ENCODE measurements around the gene POP4. TPM values are rescaled to one million over a fixed set of nuclear protein-coding genes. Genes with fewer than 3 reads are reported as not detected.

Gene POP4
- polyA plus RNA-seq, 1 donor from 2014 or later, result 128 TPM

DNA sequence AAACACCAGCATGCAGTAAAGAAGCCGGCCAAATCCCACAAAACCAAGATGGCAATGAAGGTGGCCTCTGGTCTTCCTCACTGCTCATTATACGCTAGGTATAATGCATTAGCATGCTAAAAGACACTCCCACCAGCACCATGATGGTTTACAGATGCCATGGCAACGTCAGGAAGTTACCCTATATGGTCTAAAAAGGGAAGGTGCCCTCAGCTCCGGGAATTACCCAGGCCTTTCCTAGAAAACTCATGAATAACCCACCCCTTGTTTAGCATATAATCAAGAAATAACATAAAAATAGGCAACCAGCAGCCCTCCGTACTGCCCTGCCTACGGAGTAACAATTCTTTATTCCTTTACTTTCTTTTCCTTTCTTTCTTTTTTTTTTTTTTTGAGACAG lies 38.1 kb downstream of the POP4 start:
- peaks cover 2% of the 10 kb centered on the region for H3K36me3 Mint-ChIP-seq
- H3K4me1 Mint-ChIP-seq, result peaks cover 0 to 3% (median 1%) of the 10 kb centered on the region in 3 donors
- H3K27me3 Mint-ChIP-seq, result peaks cover 8% of the 10 kb centered on the region
- no peak overlapping the region for H3K4me3 Mint-ChIP-seq
- peaks cover 0 to 2% (median 0%) of the 10 kb centered on the region in 3 donors for H3K9me3 Mint-ChIP-seq
- H3K27ac Mint-ChIP-seq, result no peak overlapping the region

DNA sequence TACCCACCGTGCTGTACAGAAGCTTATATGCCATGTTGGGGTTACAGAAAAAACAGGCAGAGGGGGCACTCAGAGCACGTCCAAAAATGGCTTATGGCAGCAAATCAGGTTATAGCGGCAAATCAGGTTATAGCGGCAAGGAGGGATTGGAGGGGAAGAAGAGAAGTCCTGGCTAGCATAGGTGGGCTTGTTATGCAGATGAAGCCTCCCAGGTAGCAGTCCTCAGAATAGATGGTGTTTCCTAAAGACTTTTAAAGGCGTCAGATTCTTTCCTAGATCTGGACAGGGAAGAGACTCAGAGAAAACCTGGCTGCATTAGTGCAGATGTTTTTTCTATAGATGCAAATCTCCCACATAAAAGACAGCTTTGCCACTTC lies 39.4 kb downstream of the POP4 start:
- Mint-ChIP-seq H3K36me3 (peaks cover 2% of the 10 kb centered on the region), H3K4me3 (no peak overlapping the region)

DNA sequence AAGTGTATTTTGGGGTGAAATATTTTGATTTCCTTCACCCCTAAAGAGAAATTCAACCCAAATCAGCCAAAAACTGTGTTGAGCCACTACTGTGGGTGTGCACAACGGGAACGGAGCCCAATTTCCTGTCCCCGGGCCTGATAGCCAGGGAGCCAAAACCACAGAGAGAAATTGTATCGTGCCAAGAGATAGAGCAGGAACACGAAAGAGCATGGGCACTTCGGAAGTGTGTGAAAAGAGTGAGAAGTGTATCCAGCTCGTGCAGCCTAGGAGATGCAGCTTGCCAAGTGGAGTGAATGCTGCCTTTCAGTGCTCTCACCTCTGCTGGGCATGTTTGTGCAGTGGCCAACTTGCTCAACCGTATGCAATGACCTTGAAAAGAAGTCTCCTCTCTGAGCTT lies 39.8 kb downstream of the POP4 start:
- Mint-ChIP-seq H3K27ac (no peak overlapping the region), H3K27me3 (peaks cover 5% of the 10 kb centered on the region), H3K4me3 (no peak overlapping the region), H3K36me3 (peaks cover 2% of the 10 kb centered on the region), H3K4me1 (peaks cover 0 to 3% (median 1%) of the 10 kb centered on the region in 3 donors), H3K9me3 (peaks cover 0 to 2% (median 0%) of the 10 kb centered on the region in 3 donors)

More for the DNA sequence above, 39.4 kb downstream of the POP4 start:
- Mint-ChIP-seq H3K9me3 (peaks cover 0 to 2% (median 0%) of the 10 kb centered on the region in 3 donors), H3K4me1 (peaks cover 0 to 3% (median 1%) of the 10 kb centered on the region in 3 donors), H3K27me3 (peaks cover 8% of the 10 kb centered on the region), H3K27ac (no peak overlapping the region)

DNA sequence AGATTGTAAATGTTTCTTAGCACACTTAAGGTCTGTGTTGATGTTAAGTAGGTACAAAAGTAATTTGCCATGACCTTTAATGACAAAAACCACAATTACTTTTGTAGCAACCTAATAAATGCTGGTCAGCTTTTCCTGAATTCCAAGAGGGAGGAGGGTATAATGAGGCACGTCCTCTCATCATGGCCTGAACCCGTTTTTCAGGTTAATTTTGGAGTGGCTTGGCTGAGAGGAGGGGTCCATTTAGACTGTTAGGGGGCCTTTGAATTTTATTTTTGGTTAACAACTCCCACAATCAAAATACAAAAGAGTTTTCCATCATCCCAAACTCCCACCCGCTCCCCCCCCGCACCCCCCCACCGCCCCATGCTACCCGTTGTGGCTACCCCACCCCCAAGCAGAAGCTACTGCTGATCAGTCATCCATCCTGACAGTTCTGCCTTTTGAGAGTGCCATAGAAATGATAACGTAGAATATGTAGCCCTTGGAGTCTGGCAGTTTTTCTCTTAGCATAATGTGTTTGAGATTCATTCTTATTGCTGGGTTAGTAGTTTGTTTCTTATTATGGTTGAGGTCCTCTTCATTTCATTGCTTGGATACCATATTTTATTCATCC lies 44.8 kb downstream of the POP4 start:
- Mint-ChIP-seq H3K4me3 (no peak overlapping the region), H3K27ac (no peak overlapping the region), H3K9me3 (peaks cover 0 to 6% (median 2%) of the 10 kb centered on the region in 3 donors), H3K27me3 (peaks cover 5% of the 10 kb centered on the region), H3K4me1 (peaks cover 0 to 2% (median 0%) of the 10 kb centered on the region in 3 donors), H3K36me3 (peaks cover 2% of the 10 kb centered on the region)

DNA sequence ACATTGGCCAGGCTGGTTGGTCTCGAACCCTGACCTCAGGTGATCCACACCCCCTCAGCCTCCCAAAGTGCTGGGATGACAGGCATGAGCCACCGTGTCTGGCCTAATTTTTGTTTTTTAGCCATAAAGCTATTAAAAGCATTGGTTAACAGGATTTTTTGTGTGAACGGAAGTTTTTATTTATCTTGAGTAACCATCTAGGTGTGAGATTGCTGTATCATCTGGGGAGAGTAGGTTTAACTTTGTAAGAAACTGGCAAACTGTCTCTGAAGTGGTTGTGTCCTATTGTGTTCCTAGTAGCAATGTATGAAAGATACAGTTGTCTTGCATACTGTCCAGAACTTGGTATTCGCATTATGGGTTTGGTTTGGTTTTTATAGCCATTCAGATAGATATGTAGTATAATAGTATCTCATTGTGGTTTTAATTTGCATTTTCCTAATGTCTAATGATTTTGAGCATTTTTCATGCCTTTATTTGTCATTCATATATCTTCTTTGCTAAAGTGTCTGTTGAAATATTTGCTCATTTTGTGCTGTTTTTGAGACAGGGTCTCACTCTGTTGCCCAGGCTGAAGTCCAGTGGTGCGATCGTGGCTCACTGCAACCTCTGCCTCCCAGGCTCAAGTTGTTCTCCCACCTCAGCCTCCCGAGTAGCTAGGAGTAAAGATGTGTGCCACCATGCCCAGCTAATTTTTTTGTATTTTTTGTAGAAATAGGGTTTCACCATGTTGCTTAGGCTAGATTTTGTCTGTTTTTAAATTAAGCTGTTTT lies 45.7 kb downstream of the POP4 start:
- Mint-ChIP-seq H3K27me3 (peaks cover 5% of the 10 kb centered on the region), H3K4me3 (no peak overlapping the region), H3K4me1 (peaks cover 0 to 1% (median 0%) of the 10 kb centered on the region in 3 donors), H3K9me3 (peaks cover 0 to 6% (median 2%) of the 10 kb centered on the region in 3 donors), H3K36me3 (no peaks in the 10 kb centered on the region), H3K27ac (no peak overlapping the region)

DNA sequence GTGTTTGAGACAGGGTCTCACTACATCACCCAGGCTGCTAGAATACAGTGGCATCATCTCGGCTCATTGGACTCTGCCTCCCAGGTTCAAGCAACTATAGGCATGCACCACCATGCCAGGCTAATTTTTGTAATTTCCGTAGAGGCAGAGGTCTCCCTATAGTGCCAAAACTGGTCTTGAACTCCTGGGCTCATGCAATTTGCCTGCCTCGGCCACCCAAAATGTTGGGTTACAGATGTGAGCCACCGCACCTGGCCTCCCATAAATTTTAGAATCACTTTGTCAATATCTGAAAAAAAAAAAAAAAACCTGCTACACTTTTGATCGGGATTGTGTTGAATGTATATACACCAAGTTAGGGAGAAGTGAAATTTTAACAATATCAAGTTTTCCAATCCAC lies 47.3 kb downstream of the POP4 start:
- Mint-ChIP-seq H3K9me3 (peaks cover 0 to 6% (median 2%) of the 10 kb centered on the region in 3 donors), H3K4me1 (peaks cover 0 to 1% (median 0%) of the 10 kb centered on the region in 3 donors), H3K36me3 (no peaks in the 10 kb centered on the region), H3K27me3 (peaks cover 5% of the 10 kb centered on the region), H3K4me3 (no peak overlapping the region), H3K27ac (peak overlapping the region in 1 of 3 donors; percentile 18)

DNA sequence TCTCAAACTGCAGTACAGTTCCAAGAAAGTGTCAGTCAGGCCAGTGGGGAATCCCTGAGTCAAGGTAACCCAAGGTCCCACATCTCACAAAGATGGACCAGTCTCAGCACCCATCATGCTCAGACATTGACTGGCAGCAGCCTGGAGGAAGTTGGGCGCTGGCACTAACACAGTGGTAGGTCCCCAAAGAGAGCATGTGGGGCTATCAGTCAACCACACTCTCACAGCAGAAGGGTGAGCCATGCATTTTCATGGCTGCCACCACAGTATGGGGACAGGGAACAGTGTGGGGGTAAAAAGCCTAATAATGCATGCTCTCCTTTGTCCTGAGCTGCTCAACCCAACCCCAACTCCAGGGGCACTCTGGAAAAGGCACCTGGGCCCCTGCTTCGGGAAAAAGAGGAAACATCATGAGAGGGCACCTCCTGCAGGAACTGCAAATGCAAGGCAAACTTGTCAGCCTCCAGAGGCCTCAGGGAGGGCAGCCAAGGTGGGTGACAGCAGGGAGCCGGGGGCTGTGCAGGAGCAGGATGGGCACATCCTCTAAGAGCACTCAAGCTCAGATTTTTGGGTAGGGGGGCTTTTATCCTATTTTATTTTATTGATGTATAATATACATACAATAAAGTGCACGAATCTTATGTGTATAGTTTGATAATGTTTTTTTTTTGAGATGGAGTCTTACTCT lies 49.7 kb downstream of the POP4 start:
- no peak overlapping the region for H3K4me3 Mint-ChIP-seq
- H3K27ac Mint-ChIP-seq, result no peak overlapping the region
- no peaks in the 10 kb centered on the region for H3K36me3 Mint-ChIP-seq
- H3K9me3 Mint-ChIP-seq, result peaks cover 0 to 6% (median 2%) of the 10 kb centered on the region in 3 donors
- H3K27me3 Mint-ChIP-seq, result peaks cover 5% of the 10 kb centered on the region
- H3K4me1 Mint-ChIP-seq, result peaks cover 0 to 1% (median 0%) of the 10 kb centered on the region in 3 donors

DNA sequence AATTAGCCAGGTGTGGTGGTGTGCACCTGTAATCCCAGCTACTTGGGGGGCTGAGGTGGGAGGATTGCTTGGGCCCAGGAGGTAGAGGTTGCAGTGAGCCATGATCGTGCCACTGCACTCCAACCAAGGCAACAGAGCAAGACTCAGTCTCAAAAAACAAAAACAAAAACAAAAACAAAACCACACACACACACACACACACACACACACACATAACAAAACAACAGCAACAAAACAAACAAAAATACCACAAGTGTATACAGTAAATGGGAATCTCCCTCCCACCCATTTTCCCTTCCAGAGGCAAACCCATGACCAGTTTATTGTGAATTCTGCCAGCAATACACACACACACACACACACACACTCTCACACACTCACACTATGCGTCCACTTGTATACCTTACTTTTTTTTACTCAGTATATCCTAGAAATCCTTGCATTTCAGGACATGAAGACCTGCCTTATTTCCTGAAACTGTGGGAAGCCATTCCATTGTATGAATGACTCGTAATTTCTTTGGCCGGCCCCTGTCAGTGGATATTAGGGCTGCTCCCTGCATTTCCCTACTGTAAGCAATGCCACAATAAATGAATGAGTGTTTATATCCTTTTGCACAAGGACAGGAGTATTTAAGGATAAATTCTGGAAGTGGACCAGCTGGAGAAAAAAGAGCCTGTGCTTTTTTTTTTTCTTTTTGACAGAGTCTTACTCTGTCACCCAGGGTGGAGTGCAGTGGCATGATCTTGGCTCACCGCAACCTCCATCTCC lies 52.3 kb downstream of the POP4 start:
- peaks cover 0 to 6% (median 2%) of the 10 kb centered on the region in 3 donors for H3K9me3 Mint-ChIP-seq
- no peak overlapping the region for H3K4me3 Mint-ChIP-seq
- peaks cover 0 to 1% (median 0%) of the 10 kb centered on the region in 3 donors for H3K4me1 Mint-ChIP-seq
- no peak overlapping the region for H3K27ac Mint-ChIP-seq
- no peaks in the 10 kb centered on the region for H3K36me3 Mint-ChIP-seq
- no peaks in the 10 kb centered on the region for H3K27me3 Mint-ChIP-seq

DNA sequence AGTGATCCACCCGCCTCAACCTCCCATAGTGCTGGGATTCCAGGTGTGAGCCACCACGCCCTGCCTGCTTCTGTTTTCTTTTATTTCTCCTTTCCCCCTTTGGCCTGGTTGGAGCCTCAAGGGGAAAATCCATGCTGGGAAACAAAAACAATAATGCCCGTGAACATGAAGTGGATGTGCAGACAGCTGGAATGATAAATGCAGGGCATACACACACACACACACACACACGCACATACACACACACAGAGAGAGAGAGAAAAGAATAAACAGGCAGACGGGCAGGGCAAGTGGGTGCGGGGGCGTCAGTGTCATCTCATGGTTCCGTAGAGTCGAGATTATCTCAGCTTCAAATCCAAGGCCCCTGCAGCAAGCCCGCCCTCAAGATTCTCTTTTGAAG lies 54.8 kb downstream of the POP4 start:
- no peaks in the 10 kb centered on the region for H3K9me3 Mint-ChIP-seq
- H3K4me3 Mint-ChIP-seq, result no peak overlapping the region
- no peaks in the 10 kb centered on the region for H3K36me3 Mint-ChIP-seq
- H3K27me3 Mint-ChIP-seq, result no peaks in the 10 kb centered on the region
- H3K27ac Mint-ChIP-seq, result no peak overlapping the region
- H3K4me1 Mint-ChIP-seq, result peaks cover 0 to 9% (median under 1%) of the 10 kb centered on the region in 3 donors

DNA sequence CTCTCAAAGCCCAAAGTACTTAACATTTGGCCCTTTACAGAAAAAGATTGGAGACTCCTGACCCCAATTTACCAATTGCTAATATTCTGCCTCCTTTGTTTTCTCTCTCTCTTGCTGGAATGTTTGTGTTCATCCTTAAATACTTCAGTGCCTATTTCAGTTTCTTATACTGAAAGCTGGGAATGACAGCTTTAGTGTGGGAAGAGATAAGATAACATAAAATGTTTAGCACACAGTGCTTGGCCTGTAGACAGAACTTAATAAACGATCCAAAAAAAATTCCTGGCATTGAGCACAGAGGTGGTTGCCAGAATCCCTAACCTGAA lies 56.2 kb downstream of the POP4 start:
- H3K9me3 Mint-ChIP-seq, result no peaks in the 10 kb centered on the region
- H3K27ac Mint-ChIP-seq, result no peak overlapping the region
- peaks cover 8 to 17% (median 12%) of the 10 kb centered on the region in 3 donors for H3K4me1 Mint-ChIP-seq
- H3K36me3 Mint-ChIP-seq, result no peaks in the 10 kb centered on the region
- H3K27me3 Mint-ChIP-seq, result no peaks in the 10 kb centered on the region
- peak overlapping the region in 1 of 4 donors; percentile 54 for H3K4me3 Mint-ChIP-seq

DNA sequence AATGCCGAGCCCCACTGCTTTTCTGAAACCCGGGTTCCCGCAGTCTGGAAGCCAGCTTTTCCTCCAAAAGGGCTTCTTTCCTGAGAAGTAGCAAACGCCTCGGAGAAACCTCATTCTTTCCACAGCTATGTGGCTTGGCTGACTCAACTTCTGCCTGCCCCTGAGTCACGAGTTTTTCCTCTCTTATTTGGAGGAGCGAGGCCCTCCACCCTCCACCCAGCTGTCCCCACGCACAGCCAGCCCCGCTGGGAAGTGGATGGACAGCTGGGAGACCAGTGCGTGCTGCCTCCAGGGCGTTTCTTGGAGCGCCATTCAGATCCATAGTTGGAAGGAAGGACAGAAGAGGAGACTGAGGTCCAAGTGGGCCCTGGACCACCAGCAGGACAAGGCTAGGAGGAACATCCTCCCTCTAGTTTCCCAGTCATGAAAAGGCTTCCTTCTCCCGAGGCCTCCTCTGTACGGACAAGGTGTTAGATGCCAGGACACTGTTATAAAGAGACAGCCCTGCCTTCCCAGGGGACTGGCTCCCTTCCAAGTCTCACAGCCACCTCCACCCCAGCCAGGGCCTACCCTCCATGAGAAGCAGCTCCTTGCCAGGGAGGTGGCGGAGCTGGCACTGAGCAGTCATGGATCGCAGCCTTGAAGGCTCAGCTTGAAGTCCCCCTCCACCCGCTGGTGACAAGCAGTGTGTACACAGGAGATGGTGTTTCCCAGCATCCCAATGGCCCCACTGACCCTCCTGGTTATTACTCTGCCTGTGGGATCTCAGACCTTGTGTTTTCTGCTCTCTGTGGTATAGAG lies 56.7 kb downstream of the POP4 start:
- peaks cover 11 to 17% (median 13%) of the 10 kb centered on the region in 3 donors for H3K4me1 Mint-ChIP-seq
- no peaks in the 10 kb centered on the region for H3K27me3 Mint-ChIP-seq
- H3K4me3 Mint-ChIP-seq, result peak overlapping the region in 1 of 4 donors; percentile 92
- H3K9me3 Mint-ChIP-seq, result no peaks in the 10 kb centered on the region
- H3K27ac Mint-ChIP-seq, result no peak overlapping the region
- H3K36me3 Mint-ChIP-seq, result no peaks in the 10 kb centered on the region

DNA sequence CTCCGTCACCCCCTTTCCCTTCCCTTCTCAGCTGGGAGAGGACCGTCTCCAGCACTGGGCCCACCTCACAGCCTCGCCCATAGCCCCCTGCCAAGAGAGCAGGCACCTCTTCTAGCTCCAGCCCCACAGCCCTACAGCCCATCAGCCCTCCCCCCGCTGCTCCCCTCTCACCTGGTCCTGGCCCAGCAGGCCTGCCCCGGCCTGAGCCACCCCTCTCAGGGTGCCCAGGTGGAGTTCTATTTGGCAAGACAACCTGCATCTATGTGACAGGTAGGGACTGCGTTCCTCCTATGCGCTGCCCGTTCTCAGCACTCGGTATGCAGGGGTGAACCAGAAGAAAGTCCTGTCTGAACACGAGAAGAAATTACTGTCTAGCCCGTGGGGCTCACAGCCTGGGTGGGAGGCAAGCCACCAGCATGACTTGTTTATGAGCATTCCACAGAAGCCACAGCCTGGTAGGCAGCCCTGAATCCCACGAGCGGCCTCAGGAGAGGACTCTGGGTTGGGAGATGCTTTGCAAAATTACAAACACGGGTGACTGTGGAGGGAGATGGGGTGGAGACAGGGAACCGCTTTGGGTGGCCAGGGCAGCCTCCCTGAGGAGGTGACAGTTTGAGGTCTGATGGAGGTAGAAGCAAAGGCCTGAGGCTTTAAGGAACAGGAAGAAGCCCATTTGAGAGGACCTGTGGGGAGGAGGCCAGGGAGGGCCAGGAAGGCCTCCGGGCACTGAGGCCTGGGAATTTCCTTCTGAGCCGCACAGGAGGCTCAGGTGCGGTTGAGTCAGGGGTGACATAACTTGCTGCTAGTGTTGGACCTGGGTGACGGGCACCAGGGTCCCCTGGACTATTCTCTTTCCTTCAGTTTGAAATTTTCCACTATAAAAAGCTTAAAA lies 58.0 kb downstream of the POP4 start:
- H3K9me3 Mint-ChIP-seq, result no peaks in the 10 kb centered on the region
- H3K27ac Mint-ChIP-seq, result peak overlapping the region in 2 of 3 donors; percentile 23 to 70
- H3K4me3 Mint-ChIP-seq, result peak overlapping the region; percentile 81 to 92 (median 86)
- H3K36me3 Mint-ChIP-seq, result no peaks in the 10 kb centered on the region
- H3K4me1 Mint-ChIP-seq, result peaks cover 13 to 17% (median 16%) of the 10 kb centered on the region in 3 donors
- H3K27me3 Mint-ChIP-seq, result no peaks in the 10 kb centered on the region

DNA sequence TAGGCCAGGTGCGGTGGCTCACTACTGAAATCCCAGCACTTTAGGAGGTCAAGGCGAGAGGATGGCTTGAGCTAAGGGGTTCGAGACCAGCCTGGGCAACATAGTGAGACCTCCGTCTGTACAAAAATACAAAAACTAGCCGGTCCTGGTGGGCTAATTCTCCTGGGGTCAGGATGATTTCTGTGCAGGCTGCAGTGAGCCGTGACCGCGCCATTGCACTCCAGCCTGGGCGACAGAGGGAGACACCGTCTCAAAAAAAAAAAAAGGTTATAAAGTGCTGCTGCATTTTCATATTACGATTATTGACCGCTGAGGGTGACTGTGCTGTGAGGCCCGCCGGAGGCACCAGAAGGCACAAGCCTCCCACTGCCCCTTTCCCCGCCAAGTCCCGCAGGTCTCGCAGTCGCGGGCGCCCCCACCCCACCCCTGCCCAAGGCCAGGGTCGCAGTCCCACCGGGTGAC lies 58.7 kb downstream of the POP4 start:
- Mint-ChIP-seq H3K4me1 (peaks cover 13 to 21% (median 16%) of the 10 kb centered on the region in 3 donors), H3K27me3 (no peaks in the 10 kb centered on the region)

More for the DNA sequence above, 58.7 kb downstream of the POP4 start:
- Mint-ChIP-seq H3K4me3 (peak overlapping the region; percentile 81 to 92 (median 86)), H3K9me3 (no peaks in the 10 kb centered on the region), H3K27ac (peak overlapping the region; percentile 23 to 70 (median 31)), H3K36me3 (no peaks in the 10 kb centered on the region)

Measured in IgD-negative memory B cell (primary cell).